Uterus (tissue), 2 donors: ENCODE data around the gene GPATCH4.

ENCODE experiments used
- POLR2A ChIP-seq, 2 donors: fragments of 450-650 bp; IDR thresholded peaks; one replicate each; pipeline ENCODE4 v1.6.1; 2016; ENCODE audit warnings: antibody characterized with exemption in 2 of 2, mild to moderate bottlenecking in 1 of 2, moderate library complexity in 1 of 2
- TF ChIP-seq, protein P1 (sequence below), 4 experiments: fragments of 200-600 bp in 2 of 4; fragments of 450-650 bp in 2 of 4; sonication (generic) in 2 of 4; IDR thresholded peaks; one replicate each; pipeline ENCODE4 v1.5.1; 2016 to 2019; ENCODE audit warnings: antibody characterized with exemption in 4 of 4, mild to moderate bottlenecking in 2 of 4, moderate library complexity in 1 of 4

DNA sequence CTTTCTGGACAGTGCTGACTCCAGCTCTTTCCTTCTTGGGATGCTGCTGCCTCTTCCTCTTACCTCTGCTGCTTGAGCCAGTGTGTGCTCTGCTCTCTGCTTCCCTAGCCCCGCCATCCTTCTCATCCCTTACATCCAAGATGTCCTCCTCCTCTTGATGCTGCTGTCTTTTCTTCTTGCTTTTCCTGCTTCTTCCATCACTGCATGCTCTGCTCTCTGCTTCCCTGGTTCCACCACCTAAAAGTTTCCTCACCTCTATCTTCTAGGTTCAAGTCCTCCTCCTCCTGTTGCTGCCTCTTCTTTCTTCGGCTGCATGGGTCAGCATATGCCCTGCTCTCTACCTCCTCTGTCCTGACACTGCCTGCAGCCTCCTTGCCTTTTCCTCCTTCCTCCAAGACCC lies 6.3 kb downstream of the GPATCH4 start:
- TF ChIP-seq, protein P1, sequence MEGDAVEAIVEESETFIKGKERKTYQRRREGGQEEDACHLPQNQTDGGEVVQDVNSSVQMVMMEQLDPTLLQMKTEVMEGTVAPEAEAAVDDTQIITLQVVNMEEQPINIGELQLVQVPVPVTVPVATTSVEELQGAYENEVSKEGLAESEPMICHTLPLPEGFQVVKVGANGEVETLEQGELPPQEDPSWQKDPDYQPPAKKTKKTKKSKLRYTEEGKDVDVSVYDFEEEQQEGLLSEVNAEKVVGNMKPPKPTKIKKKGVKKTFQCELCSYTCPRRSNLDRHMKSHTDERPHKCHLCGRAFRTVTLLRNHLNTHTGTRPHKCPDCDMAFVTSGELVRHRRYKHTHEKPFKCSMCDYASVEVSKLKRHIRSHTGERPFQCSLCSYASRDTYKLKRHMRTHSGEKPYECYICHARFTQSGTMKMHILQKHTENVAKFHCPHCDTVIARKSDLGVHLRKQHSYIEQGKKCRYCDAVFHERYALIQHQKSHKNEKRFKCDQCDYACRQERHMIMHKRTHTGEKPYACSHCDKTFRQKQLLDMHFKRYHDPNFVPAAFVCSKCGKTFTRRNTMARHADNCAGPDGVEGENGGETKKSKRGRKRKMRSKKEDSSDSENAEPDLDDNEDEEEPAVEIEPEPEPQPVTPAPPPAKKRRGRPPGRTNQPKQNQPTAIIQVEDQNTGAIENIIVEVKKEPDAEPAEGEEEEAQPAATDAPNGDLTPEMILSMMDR (IDR thresholded peaks at IDR 0.05), result no peak
- TF ChIP-seq POLR2A (IDR thresholded peaks at IDR 0.05), result no peak
